Colonic mucosa (tissue), 4 donors: ENCODE measurements around the gene RPSA. TPM values are rescaled to one million over a fixed set of nuclear protein-coding genes. Genes with fewer than 3 reads are reported as not detected.

Source experiments
- DNase-seq: peaks from one replicate; pipeline ENCODE4 v3.0.0-alpha.2; 2020
- H3K27ac ChIP-seq: fragments of 200-600 bp; one replicate; pipeline ENCODE4 v1.8.0; 2021
- H3K27me3 ChIP-seq: fragments of 200-600 bp; one replicate; pipeline ENCODE4 v1.8.0; 2021
- H3K36me3 ChIP-seq: fragments of 200-600 bp; one replicate; pipeline ENCODE4 v1.8.0; 2021
- H3K4me1 ChIP-seq: fragments of 200-600 bp; one replicate; pipeline ENCODE4 v1.8.0; 2021; ENCODE audit warnings: mild to moderate bottlenecking
- H3K4me3 ChIP-seq: fragments of 200-600 bp; one replicate; pipeline ENCODE4 v1.8.0; 2021
- H3K9ac ChIP-seq, 2 donors: one replicate each; pipeline ENCODE4 v1.7.0; 2013; ENCODE audit warnings: control low read depth in 2 of 2, low read depth in 2 of 2, low read length in 2 of 2
- H3K9me3 ChIP-seq: fragments of 200-600 bp; one replicate; pipeline ENCODE4 v1.8.0; 2021
- intact Hi-C: fragments of 100-400 bp; cut with DNase I; formaldehyde crosslinking; loops from one replicate; pipeline ENCODE4 v1.14.1; 2022
- total RNA-seq, 2 donors: library from RNA; stranded (reverse); fragmentation: NEBNext Ultra II Directional in 1 of 2; extraction: Animal tissue kit (Norgen Biotek cat#: 25700) in 1 of 2; gene quantifications; one replicate each; pipeline ENCODE4 v1.2.1, GENCODE V29; 2021
- TF ChIP-seq, protein P1 (sequence below): fragments of 200-600 bp; IDR thresholded peaks from one replicate; pipeline ENCODE4 v1.8.0; 2022; ENCODE audit warnings: antibody characterized with exemption, mild to moderate bottlenecking
- donor health status: healthy.
- donor health status: DM: no; HTN: no; CAD: no.
- donor health status: DM: no; HTN: no; CAD: no.

Gene RPSA
- total RNA-seq, 2 donors from 2014 or later: 896 to 1,381 TPM

DNA sequence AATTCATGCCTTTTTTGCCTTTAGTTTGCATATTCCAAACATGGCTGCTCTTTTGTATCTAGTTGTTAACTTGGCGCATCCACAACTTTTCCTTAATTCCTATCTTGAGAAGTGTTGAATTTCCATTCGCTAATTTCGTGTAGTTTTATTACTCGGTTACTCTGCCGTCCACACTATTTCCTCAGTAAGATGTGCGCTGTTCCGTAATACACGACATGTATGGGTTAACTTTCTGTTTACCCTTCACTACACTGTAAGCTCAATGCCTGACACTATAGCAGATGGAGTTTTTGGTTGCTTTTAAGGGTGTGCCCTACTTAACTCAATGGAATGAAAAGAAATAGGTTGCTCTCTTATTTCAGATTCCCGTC is 724 bp downstream of the RPSA start:
- H3K9me3 ChIP-seq: no peaks in the 10 kb centered on the region
- peaks cover 11% of the 10 kb centered on the region for H3K4me1 ChIP-seq
- H3K27me3 ChIP-seq: no peaks in the 10 kb centered on the region
- no peak for DNase-seq
- peak overlapping the region; percentile 71 to 96 for H3K9ac ChIP-seq
- peak overlapping the region; percentile 84 for H3K27ac ChIP-seq
- intact Hi-C loops: no loop called here
- H3K4me3 ChIP-seq: peak overlapping the region; percentile 69
- TF ChIP-seq, protein P1, sequence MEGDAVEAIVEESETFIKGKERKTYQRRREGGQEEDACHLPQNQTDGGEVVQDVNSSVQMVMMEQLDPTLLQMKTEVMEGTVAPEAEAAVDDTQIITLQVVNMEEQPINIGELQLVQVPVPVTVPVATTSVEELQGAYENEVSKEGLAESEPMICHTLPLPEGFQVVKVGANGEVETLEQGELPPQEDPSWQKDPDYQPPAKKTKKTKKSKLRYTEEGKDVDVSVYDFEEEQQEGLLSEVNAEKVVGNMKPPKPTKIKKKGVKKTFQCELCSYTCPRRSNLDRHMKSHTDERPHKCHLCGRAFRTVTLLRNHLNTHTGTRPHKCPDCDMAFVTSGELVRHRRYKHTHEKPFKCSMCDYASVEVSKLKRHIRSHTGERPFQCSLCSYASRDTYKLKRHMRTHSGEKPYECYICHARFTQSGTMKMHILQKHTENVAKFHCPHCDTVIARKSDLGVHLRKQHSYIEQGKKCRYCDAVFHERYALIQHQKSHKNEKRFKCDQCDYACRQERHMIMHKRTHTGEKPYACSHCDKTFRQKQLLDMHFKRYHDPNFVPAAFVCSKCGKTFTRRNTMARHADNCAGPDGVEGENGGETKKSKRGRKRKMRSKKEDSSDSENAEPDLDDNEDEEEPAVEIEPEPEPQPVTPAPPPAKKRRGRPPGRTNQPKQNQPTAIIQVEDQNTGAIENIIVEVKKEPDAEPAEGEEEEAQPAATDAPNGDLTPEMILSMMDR: no peak
- H3K36me3 ChIP-seq: peaks cover 5% of the 10 kb centered on the region

DNA sequence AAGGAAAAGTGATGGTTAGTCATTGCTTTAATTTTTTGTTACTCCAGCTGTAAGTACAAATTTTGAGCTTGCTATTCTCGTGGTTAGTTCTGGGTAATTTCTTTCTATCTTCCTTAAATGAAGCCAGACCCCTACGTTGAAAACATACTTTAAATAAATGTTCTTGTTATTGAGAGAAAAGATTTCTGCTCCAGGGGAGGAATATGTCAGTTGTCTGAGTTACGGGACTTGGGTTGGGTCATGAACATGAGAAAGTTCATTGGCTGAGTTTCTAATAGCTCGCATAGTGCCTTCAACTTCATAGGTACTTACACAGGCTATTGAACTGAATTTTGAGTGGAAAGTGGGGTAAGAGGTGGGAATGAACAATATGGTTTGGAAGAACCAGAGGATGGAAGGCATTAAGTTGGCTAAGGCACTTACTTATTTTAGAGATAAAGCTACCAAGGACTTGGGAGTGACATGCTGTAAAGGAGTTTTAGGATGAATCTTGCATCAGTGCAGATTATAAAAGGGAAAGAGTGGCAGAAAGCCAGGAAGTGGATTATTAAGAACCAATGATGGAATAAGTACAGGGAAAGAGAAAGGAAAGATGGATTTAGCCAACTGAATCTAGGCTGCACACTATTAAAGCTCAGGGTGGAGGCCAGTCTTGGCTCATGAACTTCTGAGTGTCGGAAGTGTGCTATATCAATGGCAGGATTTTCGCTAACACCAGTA is 1.4 kb downstream of the RPSA start:
- Histone ChIP-seq H3K36me3 (peaks cover 5% of the 10 kb centered on the region), H3K27me3 (no peaks in the 10 kb centered on the region), H3K4me1 (peaks cover 11% of the 10 kb centered on the region), H3K9me3 (no peaks in the 10 kb centered on the region), H3K9ac (peak overlapping the region; percentile 71 to 96), H3K4me3 (peak overlapping the region; percentile 69), H3K27ac (no peak overlapping the region)
- intact Hi-C loops: no loop called here
- no peak for DNase-seq
- TF ChIP-seq, protein P1: no peak

DNA sequence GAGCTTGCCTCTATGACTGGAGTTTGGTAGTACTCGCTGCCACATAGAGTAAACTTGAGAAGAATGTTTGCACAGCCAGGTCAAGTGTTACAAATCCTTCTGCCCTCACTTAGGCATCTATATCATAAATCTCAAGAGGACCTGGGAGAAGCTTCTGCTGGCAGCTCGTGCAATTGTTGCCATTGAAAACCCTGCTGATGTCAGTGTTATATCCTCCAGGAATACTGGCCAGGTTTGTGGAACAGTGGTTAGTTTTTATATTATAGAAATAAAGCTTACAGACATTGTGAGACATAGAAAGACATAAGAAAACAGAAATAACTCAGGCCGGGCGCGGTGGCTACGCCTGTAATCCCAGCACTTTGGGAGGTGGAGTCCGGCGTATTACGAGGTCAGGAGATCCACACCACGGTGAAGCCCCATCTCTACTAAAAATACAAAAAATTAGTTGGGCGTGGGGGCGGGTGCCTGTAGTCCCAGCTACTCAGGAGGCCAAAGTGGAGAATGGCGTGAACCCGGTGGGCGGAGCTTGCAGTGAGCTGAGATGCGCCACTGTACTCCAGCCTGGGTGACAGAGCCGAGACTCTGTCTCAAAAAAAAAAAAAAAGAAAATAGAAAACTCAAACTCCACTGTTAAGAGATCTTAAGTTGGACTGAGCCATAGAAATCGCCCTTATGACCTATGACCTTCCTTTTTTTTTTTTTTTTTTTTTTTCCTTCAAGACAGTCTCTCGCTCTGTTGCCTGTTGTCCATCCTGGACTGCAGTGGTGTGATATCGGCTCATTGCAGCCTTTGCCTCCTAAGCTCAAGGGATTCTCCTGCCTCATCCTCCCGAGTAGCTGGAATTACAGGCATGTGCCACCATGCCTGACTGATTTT is 2.2 kb downstream of the RPSA start:
- H3K9me3 ChIP-seq: no peaks in the 10 kb centered on the region
- H3K4me1 ChIP-seq: peaks cover 11% of the 10 kb centered on the region
- DNase-seq: no peak
- TF ChIP-seq, protein P1: no peak
- no peak overlapping the region for H3K27ac ChIP-seq
- H3K27me3 ChIP-seq: no peaks in the 10 kb centered on the region
- peak overlapping the region in 1 of 2 donors; percentile 96 for H3K9ac ChIP-seq
- peaks cover 5% of the 10 kb centered on the region for H3K36me3 ChIP-seq
- intact Hi-C loops: no loop called here
- no peak overlapping the region for H3K4me3 ChIP-seq

DNA sequence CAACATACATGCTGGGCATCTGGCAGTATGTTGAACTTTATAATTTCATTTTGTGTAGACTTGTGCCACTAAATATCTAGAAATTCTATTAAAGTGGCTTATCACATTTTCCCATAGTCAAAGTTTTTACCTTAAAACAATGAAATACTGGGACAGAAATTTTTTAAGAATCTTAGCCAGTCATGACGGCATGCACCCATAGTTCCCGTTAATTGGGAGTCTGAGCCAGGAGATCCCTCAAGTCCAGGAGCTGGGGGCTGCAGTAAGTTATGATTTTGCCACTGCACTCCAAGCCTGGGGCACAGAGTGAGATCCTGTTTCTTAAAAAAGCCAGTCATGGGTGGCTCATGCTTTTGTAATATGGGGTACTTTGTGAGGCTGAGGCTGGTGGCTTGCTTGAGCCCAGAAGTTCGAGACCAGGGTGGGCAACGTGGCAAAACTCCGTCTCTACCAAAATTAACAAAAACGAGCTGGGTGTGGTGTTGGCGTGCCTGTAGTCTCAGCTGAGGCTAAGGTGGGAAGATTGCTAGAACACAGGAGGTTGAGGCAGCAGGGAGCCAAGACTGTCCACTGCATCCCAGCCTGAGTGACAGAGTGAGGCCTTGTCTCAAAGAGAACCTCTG is 3.1 kb downstream of the RPSA start:
- H3K27me3 ChIP-seq: no peaks in the 10 kb centered on the region
- no peak overlapping the region for H3K4me3 ChIP-seq
- peaks cover 15% of the 10 kb centered on the region for H3K4me1 ChIP-seq
- no peak for DNase-seq
- no peak overlapping the region for H3K9ac ChIP-seq
- H3K27ac ChIP-seq: no peak overlapping the region
- H3K9me3 ChIP-seq: no peaks in the 10 kb centered on the region
- H3K36me3 ChIP-seq: peaks cover 5% of the 10 kb centered on the region
- intact Hi-C loops: no loop called here
- TF ChIP-seq, protein P1: no peak

DNA sequence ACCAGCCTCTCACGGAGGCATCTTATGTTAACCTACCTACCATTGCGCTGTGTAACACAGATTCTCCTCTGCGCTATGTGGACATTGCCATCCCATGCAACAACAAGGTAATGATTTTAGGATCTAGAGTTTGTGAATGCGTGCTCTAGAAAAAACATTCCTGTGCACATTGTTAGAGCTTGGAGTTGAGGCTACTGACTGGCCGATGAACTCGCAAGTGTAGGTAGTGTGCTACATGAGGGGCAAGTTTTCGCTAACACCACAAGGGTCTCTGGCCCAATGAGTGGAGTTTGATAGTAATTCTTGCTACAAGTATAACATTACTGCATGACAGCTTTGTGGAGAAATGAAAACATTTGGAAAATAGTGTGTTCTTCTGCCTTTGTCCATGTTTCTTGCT is 4.4 kb downstream of the RPSA start:
- DNase-seq: no peak
- TF ChIP-seq, protein P1: no peak
- Histone ChIP-seq H3K9ac (no peak overlapping the region), H3K4me1 (peaks cover 15% of the 10 kb centered on the region), H3K36me3 (peaks cover 5% of the 10 kb centered on the region), H3K9me3 (no peaks in the 10 kb centered on the region), H3K4me3 (no peak overlapping the region), H3K27ac (no peak overlapping the region), H3K27me3 (no peaks in the 10 kb centered on the region)
- intact Hi-C loops: no loop called here
